A673 (cell line): ENCODE measurements around the gene ZNF408.

Source experiments
- CTCF ChIP-seq: fragments of 300-800, 200-600 bp; sonication (generic); conservative IDR thresholded peaks from 2 replicates; pipeline ENCODE4 v1.5.1; 2017; ENCODE audit warnings: low read depth, mild to moderate bottlenecking, antibody characterized with exemption, low read length, moderate library complexity, mixed read lengths
- EZH2 ChIP-seq: fragments of 200-600 bp; sonication (generic); IDR thresholded peaks from 2 replicates; pipeline ENCODE4 v1.6.1; 2017; ENCODE audit warnings: borderline replicate concordance, low read depth, mild to moderate bottlenecking, mixed read lengths, antibody characterized with exemption, low read length; ENCODE audit not compliant: poor library complexity, severe bottlenecking

- TF ChIP-seq CTCF (no peak), EZH2 (no peak)
Observed at GRCh38 chr11:46729110-46730027, 28.5 kb downstream of the ZNF408 start.
